ENCODE results near the gene SEMA6D. TPM values are rescaled to one million over a fixed set of nuclear protein-coding genes. Genes with fewer than 3 reads are reported as not detected.

The SEMA6D gene
- total RNA-seq, 1 donor from 2014 or later: 4.0 TPM

DNA sequence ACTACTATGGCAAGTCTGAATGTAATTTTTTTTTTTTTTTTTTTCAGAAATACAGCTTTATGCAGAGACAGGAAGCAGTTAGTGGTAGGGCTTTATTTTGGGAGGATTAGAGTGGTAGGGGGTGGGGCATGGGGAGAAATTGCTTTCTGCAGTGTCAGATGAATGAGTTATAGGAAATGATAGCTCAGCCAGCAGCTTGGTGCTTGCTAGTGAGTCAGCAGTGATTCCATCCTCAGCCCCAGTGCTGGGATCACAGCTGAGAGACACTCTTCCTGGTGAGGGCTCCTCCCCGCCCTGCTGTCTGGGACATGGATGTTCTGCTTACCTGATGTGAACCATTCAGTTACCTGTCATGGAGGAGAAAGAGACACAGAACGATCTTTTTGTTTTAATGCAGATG is 39.6 kb downstream of the SEMA6D start:
- TF ChIP-seq, protein P1, sequence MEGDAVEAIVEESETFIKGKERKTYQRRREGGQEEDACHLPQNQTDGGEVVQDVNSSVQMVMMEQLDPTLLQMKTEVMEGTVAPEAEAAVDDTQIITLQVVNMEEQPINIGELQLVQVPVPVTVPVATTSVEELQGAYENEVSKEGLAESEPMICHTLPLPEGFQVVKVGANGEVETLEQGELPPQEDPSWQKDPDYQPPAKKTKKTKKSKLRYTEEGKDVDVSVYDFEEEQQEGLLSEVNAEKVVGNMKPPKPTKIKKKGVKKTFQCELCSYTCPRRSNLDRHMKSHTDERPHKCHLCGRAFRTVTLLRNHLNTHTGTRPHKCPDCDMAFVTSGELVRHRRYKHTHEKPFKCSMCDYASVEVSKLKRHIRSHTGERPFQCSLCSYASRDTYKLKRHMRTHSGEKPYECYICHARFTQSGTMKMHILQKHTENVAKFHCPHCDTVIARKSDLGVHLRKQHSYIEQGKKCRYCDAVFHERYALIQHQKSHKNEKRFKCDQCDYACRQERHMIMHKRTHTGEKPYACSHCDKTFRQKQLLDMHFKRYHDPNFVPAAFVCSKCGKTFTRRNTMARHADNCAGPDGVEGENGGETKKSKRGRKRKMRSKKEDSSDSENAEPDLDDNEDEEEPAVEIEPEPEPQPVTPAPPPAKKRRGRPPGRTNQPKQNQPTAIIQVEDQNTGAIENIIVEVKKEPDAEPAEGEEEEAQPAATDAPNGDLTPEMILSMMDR (IDR thresholded peaks at IDR 0.05): no peak
- H3K27me3 ChIP-seq: no peaks in the 10 kb centered on the region
- peaks cover 0 to 7% of the 10 kb centered on the region in 2 donors for H3K4me1 ChIP-seq
- H3K27ac ChIP-seq: no peak overlapping the region
- no peak overlapping the region for H3K4me3 ChIP-seq
- intact Hi-C loops (cut with DNase I): no loop called here
- H3K36me3 ChIP-seq: peaks cover 3 to 20% of the 10 kb centered on the region in 2 donors
- peak in 1 of 2 donors; percentile 68 for DNase-seq (ENCODE audit: low spot score in 2 of 2)
- peaks cover 10 to 15% of the 10 kb centered on the region in 2 donors for H3K9me3 ChIP-seq

DNA sequence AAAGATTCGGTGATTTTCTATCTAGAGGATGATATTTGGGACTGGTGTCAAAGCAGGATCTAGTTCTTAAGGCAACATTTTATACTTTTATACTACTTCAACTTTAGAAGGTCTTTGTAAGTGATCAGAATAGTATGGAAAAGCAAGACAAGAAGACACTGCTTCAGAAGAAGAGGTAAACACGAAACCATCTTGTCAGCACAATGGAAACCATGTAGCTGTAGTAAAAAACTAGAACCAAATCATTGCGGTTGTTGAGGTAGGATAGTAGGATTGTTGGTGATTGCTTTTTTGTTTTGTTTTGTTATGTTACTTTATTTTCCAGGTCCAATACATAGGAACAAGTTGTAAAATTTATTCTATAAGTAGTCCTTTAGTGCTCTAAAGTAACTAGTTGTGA is 40.0 kb downstream of the SEMA6D start:
- H3K4me1 ChIP-seq: peaks cover 0 to 7% of the 10 kb centered on the region in 2 donors
- DNase-seq (ENCODE audit: low spot score in 2 of 2): no peak
- peaks cover 10 to 15% of the 10 kb centered on the region in 2 donors for H3K9me3 ChIP-seq
- intact Hi-C loops (cut with DNase I): no loop called here
- H3K27ac ChIP-seq: no peak overlapping the region
- H3K4me3 ChIP-seq: no peak overlapping the region
- TF ChIP-seq, protein P1 (IDR thresholded peaks at IDR 0.05): no peak
- H3K27me3 ChIP-seq: no peaks in the 10 kb centered on the region
- peaks cover 7 to 24% of the 10 kb centered on the region in 2 donors for H3K36me3 ChIP-seq

DNA sequence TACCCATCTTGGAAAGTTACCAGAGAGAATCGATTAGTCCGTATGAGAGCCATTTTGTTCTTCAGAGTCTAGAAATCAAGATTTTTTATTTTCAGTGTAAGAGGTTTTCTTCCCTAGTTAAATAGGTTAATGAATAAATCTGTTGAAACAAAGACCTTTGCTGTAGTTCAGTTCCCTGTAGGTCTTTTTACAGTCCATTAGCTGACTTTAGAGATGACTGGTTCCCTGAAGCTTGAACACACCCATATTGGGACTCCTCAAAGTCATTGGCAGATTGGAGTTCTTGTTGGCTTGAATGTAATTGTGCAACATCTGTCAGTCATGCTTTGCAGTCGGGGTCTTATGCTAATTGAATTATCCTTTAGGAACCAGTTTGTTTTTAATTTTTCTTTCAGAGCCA is 45.3 kb downstream of the SEMA6D start:
- Histone ChIP-seq H3K4me1 (no peaks in the 10 kb centered on the region), H3K36me3 (peaks cover 47 to 76% of the 10 kb centered on the region in 2 donors), H3K9me3 (no peaks in the 10 kb centered on the region), H3K27me3 (no peaks in the 10 kb centered on the region), H3K4me3 (no peak overlapping the region), H3K27ac (no peak overlapping the region)
- TF ChIP-seq, protein P1 (IDR thresholded peaks at IDR 0.05): no peak
- intact Hi-C loops (cut with DNase I): no loop called here
- no peak for DNase-seq (ENCODE audit: low spot score in 2 of 2)

DNA sequence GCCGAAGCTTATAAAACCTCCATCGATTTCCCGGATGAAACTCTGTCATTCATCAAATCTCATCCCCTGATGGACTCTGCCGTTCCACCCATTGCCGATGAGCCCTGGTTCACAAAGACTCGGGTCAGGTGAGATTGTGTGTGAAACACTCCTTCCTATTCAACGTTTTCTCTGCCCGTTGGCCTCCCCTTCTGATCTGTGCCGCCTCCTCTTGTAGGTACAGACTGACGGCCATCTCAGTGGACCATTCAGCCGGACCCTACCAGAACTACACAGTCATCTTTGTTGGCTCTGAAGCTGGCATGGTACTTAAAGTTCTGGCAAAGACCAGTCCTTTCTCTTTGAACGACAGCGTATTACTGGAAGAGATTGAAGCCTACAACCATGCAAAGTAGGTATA is 47.4 kb downstream of the SEMA6D start:
- DNase-seq (ENCODE audit: low spot score in 2 of 2): no peak
- intact Hi-C loops (cut with DNase I): no loop called here
- TF ChIP-seq, protein P1 (IDR thresholded peaks at IDR 0.05): no peak
- Histone ChIP-seq H3K27ac (no peak overlapping the region), H3K27me3 (no peaks in the 10 kb centered on the region), H3K36me3 (peaks cover 54 to 96% of the 10 kb centered on the region in 2 donors), H3K9me3 (no peaks in the 10 kb centered on the region), H3K4me1 (no peaks in the 10 kb centered on the region), H3K4me3 (no peak overlapping the region)

- Histone ChIP-seq H3K4me1 (no peaks in the 10 kb centered on the region), H3K27ac (no peak overlapping the region), H3K36me3 (peaks cover 69 to 97% of the 10 kb centered on the region in 2 donors), H3K4me3 (no peak overlapping the region), H3K27me3 (no peaks in the 10 kb centered on the region), H3K9me3 (no peaks in the 10 kb centered on the region)
- DNase-seq (ENCODE audit: low spot score in 2 of 2): no peak
- TF ChIP-seq, protein P1 (IDR thresholded peaks at IDR 0.05): no peak
- intact Hi-C loops (cut with DNase I): no loop called here
Observed at GRCh38 chr15:47766406-47766805, 49.1 kb downstream of the SEMA6D start.

DNA sequence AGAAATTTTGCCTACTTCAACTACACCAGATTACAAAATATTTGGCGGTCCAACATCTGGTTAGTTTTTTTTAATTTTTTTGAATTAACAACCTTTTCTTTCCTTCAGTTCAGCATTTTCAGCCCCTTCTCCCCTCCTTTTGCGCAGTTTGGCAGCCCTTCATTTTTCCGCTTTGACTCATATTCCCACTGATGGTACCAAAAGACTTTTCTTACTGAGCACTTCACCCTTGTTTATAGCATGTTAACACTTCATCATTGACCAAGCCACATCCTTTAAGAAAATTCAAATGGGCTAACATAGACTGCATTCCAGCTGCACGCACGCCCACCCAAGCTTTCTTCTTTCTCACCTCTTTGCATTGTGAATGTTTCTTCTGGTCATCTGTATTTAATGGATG is 49.7 kb downstream of the SEMA6D start:
- H3K4me1 ChIP-seq: no peaks in the 10 kb centered on the region
- TF ChIP-seq, protein P1 (IDR thresholded peaks at IDR 0.05): no peak
- no peak overlapping the region for H3K27ac ChIP-seq
- H3K27me3 ChIP-seq: no peaks in the 10 kb centered on the region
- H3K36me3 ChIP-seq: peaks cover 70 to 98% of the 10 kb centered on the region in 2 donors
- intact Hi-C loops (cut with DNase I): no loop called here
- H3K4me3 ChIP-seq: no peak overlapping the region
- H3K9me3 ChIP-seq: no peaks in the 10 kb centered on the region
- no peak for DNase-seq (ENCODE audit: low spot score in 2 of 2)
